ENCODE measurements around the gene KIF21A. TPM values are rescaled to one million over a fixed set of nuclear protein-coding genes. Genes with fewer than 3 reads are reported as not detected.
A peak's percentile ranks its signal among the peaks of the same experiment; 100 is the strongest.

KIF21A gene
- polyA plus RNA-seq, 1 experiment: 1.4 TPM

- ChIA-PET CTCF (no interaction called here), POLR2A (no interaction called here)
- H3K9me3 ChIP-seq (ENCODE audit: control insufficient read depth, insufficient read depth, low read length): no peaks in the 10 kb centered on the region
- no peak for DNase-seq (ENCODE audit: low read depth, low spot score)
- H3K27me3 ChIP-seq (ENCODE audit: control insufficient read depth, insufficient read depth, low read length): no peaks in the 10 kb centered on the region
- no peak overlapping the region for H3K27ac ChIP-seq (ENCODE audit: low read depth, low read length)
- H3K4me3 ChIP-seq (ENCODE audit: low read depth, low read length): no peak overlapping the region
- no peak for TF ChIP-seq CTCF (IDR thresholded peaks at IDR 0.05; ENCODE audit: low read depth, low read length)
These were observed 18.1 kb upstream of the KIF21A start for GRCh38 chr12:39461059-39461458.

GRCh38 chr12:39459027-39459434, 16.1 kb upstream of the KIF21A start:
- no peaks in the 10 kb centered on the region for H3K27me3 ChIP-seq (ENCODE audit: control insufficient read depth, insufficient read depth, low read length)
- H3K9me3 ChIP-seq (ENCODE audit: control insufficient read depth, insufficient read depth, low read length): no peaks in the 10 kb centered on the region
- ChIA-PET CTCF (no interaction called here), POLR2A (no interaction called here)
- H3K27ac ChIP-seq (ENCODE audit: low read depth, low read length): no peak overlapping the region
- no peak for TF ChIP-seq CTCF (IDR thresholded peaks at IDR 0.05; ENCODE audit: low read depth, low read length)
- no peak for DNase-seq (ENCODE audit: low read depth, low spot score)
- no peak overlapping the region for H3K4me3 ChIP-seq (ENCODE audit: low read depth, low read length)

- no peak for TF ChIP-seq CTCF (IDR thresholded peaks at IDR 0.05; ENCODE audit: low read depth, low read length)
- Histone ChIP-seq H3K4me3 (ENCODE audit: low read depth, low read length) (no peak overlapping the region), H3K9me3 (ENCODE audit: control insufficient read depth, insufficient read depth, low read length) (no peaks in the 10 kb centered on the region), H3K27me3 (ENCODE audit: control insufficient read depth, insufficient read depth, low read length) (no peaks in the 10 kb centered on the region), H3K27ac (ENCODE audit: low read depth, low read length) (no peak overlapping the region)
- ChIA-PET POLR2A (no interaction called here), CTCF (no interaction called here)
- no peak for DNase-seq (ENCODE audit: low read depth, low spot score)
These were observed 9.1 kb upstream of the KIF21A start for GRCh38 chr12:39451977-39452376.

- Histone ChIP-seq H3K27me3 (ENCODE audit: control insufficient read depth, insufficient read depth, low read length) (no peaks in the 10 kb centered on the region), H3K9me3 (ENCODE audit: control insufficient read depth, insufficient read depth, low read length) (no peaks in the 10 kb centered on the region), H3K4me3 (ENCODE audit: low read depth, low read length) (no peak overlapping the region), H3K27ac (ENCODE audit: low read depth, low read length) (no peak overlapping the region)
- ChIA-PET CTCF (no interaction called here), POLR2A (no interaction called here)
- DNase-seq (ENCODE audit: low read depth, low spot score): no peak
- no peak for TF ChIP-seq CTCF (IDR thresholded peaks at IDR 0.05; ENCODE audit: low read depth, low read length)
These were observed 5.1 kb upstream of the KIF21A start for GRCh38 chr12:39448038-39448437.

GRCh38 chr12:39443929-39444209, 949 bp upstream of the KIF21A start:
- no peak overlapping the region for H3K27ac ChIP-seq (ENCODE audit: low read depth, low read length)

More at GRCh38 chr12:39443929-39444209, 949 bp upstream of the KIF21A start:
- H3K27me3 ChIP-seq (ENCODE audit: control insufficient read depth, insufficient read depth, low read length): no peaks in the 10 kb centered on the region
- CTCF ChIA-PET: no interaction called here
- peak overlapping the region; percentile 63 for H3K4me3 ChIP-seq (ENCODE audit: low read depth, low read length)
- no peak for TF ChIP-seq CTCF (IDR thresholded peaks at IDR 0.05; ENCODE audit: low read depth, low read length)
- H3K9me3 ChIP-seq (ENCODE audit: control insufficient read depth, insufficient read depth, low read length): no peaks in the 10 kb centered on the region
- no peak for DNase-seq (ENCODE audit: low read depth, low spot score)
- POLR2A ChIA-PET: no interaction called here
